Thyroid gland (tissue), 4 donors: ENCODE results near the gene CLDN17. TPM values are rescaled to one million over a fixed set of nuclear protein-coding genes. Genes with fewer than 3 reads are reported as not detected.

Experiments used
- DNase-seq, 2 donors: peaks; one replicate each; pipeline ENCODE4 v3.0.0-alpha.2; 2019
- H3K27ac ChIP-seq, 3 donors: fragments of 200-600 bp; sonication (generic); 1 replicate in 2 of 3; 2 replicates in 1 of 3; pipeline ENCODE4 v1.5.1; 2016 to 2019; ENCODE audit warnings: mild to moderate bottlenecking in 1 of 3, moderate library complexity in 1 of 3
- H3K27me3 ChIP-seq: fragments of 200-600 bp; sonication (generic); one replicate; pipeline ENCODE4 v1.5.1; 2019
- H3K36me3 ChIP-seq, 2 donors: fragments of 200-600 bp; sonication (generic); one replicate each; pipeline ENCODE4 v1.5.1; 2016 to 2019
- H3K4me1 ChIP-seq, 2 donors: fragments of 200-600 bp; sonication (generic); one replicate each; pipeline ENCODE4 v1.5.1; 2017 to 2019
- H3K4me3 ChIP-seq, 3 donors: fragments of 200-600 bp; sonication (generic); replicated peaks in 1 of 3; 1 replicate in 2 of 3; 2 replicates in 1 of 3; pipeline ENCODE4 v1.5.1; 2016; ENCODE audit warnings: mild to moderate bottlenecking in 1 of 3
- H3K9me3 ChIP-seq: fragments of 200-600 bp; sonication (generic); one replicate; pipeline ENCODE4 v1.5.1; 2017
- POLR2A ChIP-seq, 2 donors: fragments of 450-650 bp; IDR thresholded peaks; one replicate each; pipeline ENCODE4 v1.6.1; 2017; ENCODE audit warnings: antibody characterized with exemption in 2 of 2, mild to moderate bottlenecking in 2 of 2, moderate library complexity in 1 of 2
- WGBS, 2 donors: methylation state at CpG; one replicate each; pipeline ENCODE4 v1.1.5; 2017; 5-methylcytosine and 5-hydroxymethylcytosine counted together
- intact Hi-C: fragments of 100-400 bp; cut with DNase I; formaldehyde crosslinking; loops from one replicate; pipeline ENCODE4 v1.15.1; 2023
- total RNA-seq, 4 donors: library from RNA; depleted of rRNA; stranded (reverse); fragments of >200 nt; gene quantifications; one replicate each; pipeline ENCODE4 v1.2.3, GENCODE V29; 2016
- TF ChIP-seq, protein P1 (sequence below), 6 experiments: fragments of 200-600 bp in 3 of 6; fragments of 450-650 bp in 3 of 6; sonication (generic) in 3 of 6; IDR thresholded peaks; one replicate each; pipeline ENCODE4 v1.5.1; 2016 to 2019; ENCODE audit warnings: antibody characterized with exemption in 6 of 6, mild to moderate bottlenecking in 2 of 6, inconsistent platforms in 1 of 6, moderate library complexity in 1 of 6

Gene CLDN17
- total RNA-seq, 4 donors from 2014 or later, result not detected

DNA sequence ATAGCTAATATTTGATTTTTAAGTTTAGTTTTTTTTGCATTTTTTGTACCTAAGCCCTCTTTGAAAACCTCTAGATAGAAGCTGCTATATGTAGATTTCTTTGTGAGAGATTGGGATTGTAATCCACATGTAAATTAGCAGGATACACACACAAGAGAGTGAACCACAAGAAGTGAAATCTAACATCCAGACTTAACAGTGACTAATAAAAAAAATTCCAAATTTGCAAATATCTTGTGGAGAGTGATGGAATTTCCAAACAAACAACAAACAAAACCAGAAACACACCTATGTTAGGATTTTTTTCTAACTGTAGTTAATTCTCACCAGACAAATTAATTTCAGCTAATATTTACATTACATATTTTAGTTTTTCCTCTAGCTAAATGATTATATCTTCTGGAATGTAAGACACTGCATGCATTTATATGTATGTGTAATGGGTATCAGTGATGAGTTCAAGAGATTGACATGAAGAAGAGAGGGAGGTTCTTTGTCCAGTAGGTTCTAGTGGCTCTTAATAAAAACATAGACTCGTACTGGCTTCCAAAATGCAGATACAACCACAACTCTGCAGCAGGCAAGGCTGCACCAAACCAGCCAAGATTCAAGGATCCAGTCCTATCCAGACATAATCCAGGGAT lies 12.8 kb downstream of the CLDN17 start:
- intact Hi-C loops, result no loop called here
- no peaks in the 10 kb centered on the region for H3K27me3 ChIP-seq
- H3K4me1 ChIP-seq, result no peaks in the 10 kb centered on the region
- H3K9me3 ChIP-seq, result no peaks in the 10 kb centered on the region
- TF ChIP-seq, protein P1, sequence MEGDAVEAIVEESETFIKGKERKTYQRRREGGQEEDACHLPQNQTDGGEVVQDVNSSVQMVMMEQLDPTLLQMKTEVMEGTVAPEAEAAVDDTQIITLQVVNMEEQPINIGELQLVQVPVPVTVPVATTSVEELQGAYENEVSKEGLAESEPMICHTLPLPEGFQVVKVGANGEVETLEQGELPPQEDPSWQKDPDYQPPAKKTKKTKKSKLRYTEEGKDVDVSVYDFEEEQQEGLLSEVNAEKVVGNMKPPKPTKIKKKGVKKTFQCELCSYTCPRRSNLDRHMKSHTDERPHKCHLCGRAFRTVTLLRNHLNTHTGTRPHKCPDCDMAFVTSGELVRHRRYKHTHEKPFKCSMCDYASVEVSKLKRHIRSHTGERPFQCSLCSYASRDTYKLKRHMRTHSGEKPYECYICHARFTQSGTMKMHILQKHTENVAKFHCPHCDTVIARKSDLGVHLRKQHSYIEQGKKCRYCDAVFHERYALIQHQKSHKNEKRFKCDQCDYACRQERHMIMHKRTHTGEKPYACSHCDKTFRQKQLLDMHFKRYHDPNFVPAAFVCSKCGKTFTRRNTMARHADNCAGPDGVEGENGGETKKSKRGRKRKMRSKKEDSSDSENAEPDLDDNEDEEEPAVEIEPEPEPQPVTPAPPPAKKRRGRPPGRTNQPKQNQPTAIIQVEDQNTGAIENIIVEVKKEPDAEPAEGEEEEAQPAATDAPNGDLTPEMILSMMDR (IDR thresholded peaks at IDR 0.05), result no peak
- no peak for TF ChIP-seq POLR2A (IDR thresholded peaks at IDR 0.05)
- no peak overlapping the region for H3K4me3 ChIP-seq
- 27 to 31% methylated on average over 1 of the region's 1 CpG for WGBS, 2 donors
- no peaks in the 10 kb centered on the region for H3K36me3 ChIP-seq
- H3K27ac ChIP-seq, result no peak overlapping the region
- no peak for DNase-seq

DNA sequence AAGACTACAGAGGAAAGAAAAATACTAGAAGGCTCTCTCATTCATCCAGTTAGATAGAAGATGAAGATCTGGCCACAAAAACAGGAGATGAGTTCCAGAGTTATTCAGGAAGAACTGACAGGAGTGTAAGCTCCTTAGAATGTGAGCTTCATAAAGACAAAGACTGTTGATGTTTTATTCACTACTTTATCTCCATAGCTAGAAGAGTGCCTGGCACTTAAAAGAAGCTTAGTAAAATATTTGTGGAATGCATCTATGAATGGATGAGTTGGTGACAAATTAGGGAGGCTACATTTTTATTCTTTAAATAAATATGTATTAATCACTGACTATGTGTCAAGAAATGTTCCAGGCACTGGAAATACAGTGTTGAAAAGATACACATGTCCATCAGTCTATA lies 13.8 kb downstream of the CLDN17 start:
- Histone ChIP-seq H3K27ac (no peak overlapping the region), H3K36me3 (no peaks in the 10 kb centered on the region), H3K4me3 (no peak overlapping the region), H3K9me3 (no peaks in the 10 kb centered on the region), H3K27me3 (no peaks in the 10 kb centered on the region), H3K4me1 (no peaks in the 10 kb centered on the region)
- DNase-seq, result no peak
- TF ChIP-seq, protein P1 (IDR thresholded peaks at IDR 0.05), result no peak
- TF ChIP-seq POLR2A (IDR thresholded peaks at IDR 0.05), result no peak
- intact Hi-C loops, result no loop called here

DNA sequence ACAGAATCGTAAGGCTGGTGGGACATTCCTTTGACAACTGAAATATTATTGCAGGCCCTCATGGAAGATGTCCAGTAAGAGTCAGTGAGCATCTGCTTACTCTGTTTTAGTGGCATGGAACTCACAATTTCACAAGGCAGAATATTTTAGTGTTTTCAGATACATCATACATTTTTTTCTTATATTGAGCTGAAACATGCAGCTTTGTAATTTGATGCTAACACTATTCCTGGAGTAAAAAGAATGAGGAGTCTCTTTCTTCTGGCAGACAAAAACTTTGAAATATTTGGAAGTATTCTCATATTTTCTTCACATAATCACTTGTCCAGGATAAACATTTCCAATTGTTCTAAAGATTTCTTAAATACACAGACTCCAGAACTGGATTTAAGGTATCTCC lies 17.7 kb downstream of the CLDN17 start:
- H3K9me3 ChIP-seq, result no peaks in the 10 kb centered on the region
- TF ChIP-seq, protein P1 (IDR thresholded peaks at IDR 0.05), result no peak
- TF ChIP-seq POLR2A (IDR thresholded peaks at IDR 0.05), result no peak
- no peak overlapping the region for H3K4me3 ChIP-seq
- DNase-seq, result no peak
- H3K27ac ChIP-seq, result no peak overlapping the region
- no peaks in the 10 kb centered on the region for H3K4me1 ChIP-seq
- intact Hi-C loops, result no loop called here
- no peaks in the 10 kb centered on the region for H3K36me3 ChIP-seq
- 71 to 82% methylated on average over 1 of the region's 1 CpG for WGBS, 2 donors
- no peaks in the 10 kb centered on the region for H3K27me3 ChIP-seq

DNA sequence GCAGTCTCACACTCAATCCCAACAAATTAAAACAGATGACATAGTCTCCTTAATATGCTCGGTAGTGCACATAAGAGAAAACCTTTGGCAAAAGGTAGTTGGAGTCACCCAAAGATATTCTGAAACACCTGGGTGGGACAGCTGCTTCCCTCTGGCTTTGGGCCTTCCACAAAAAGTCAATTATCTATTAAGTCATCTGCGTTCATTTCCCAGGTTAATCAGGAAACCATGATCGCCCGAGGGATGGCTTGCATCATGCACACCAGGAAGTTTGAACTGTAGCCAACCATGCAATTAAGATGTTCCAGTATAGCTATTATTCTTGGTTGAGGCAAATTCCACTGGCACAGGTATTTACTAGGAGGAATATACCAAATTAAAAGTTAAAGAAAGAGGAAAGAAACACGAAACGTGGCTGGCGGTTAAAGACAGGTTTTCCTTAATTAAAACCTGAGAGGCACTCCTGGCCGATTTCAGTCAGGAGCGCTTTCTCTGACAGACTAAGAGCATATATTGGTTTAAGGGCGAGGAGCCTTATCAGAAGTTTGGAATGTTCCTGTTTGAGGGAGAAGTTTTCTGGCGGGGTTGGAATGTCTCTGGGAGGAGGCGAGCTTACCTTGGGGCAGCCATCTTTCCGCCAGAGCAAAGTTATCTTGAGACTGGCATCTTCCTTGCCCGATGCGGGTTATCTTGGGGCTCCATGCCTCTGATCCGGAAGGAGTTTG lies 19.9 kb downstream of the CLDN17 start:
- H3K9me3 ChIP-seq, result no peaks in the 10 kb centered on the region
- no peak for DNase-seq
- H3K27ac ChIP-seq, result no peak overlapping the region
- no peaks in the 10 kb centered on the region for H3K27me3 ChIP-seq
- H3K4me3 ChIP-seq, result no peak overlapping the region
- no peak for TF ChIP-seq POLR2A (IDR thresholded peaks at IDR 0.05)
- TF ChIP-seq, protein P1 (IDR thresholded peaks at IDR 0.05), result no peak
- no peaks in the 10 kb centered on the region for H3K36me3 ChIP-seq
- WGBS, 2 donors, result 87 to 88% methylated on average over 16 of the region's 16 CpGs
- intact Hi-C loops, result no loop called here
- H3K4me1 ChIP-seq, result no peaks in the 10 kb centered on the region

DNA sequence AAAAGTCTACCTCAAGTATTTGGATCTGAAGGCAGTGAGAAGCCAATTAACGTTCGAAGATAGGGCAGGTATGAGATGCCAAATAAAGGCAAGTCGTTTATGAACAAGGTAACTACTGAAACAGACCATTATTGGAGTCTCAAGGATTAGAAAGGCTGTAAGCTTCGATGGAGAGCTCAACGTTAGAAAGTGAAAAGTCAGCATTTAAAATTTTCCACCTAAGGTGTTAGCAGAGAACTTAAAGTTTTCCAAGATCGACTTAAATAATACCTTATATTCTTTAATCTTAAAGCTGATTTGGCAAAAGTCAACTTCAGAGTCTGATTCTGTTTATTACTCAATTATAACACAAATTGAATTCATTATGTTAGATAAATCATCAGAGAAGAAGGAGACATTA lies 28.1 kb downstream of the CLDN17 start:
- no peak overlapping the region for H3K27ac ChIP-seq
- H3K4me1 ChIP-seq, result no peaks in the 10 kb centered on the region
- TF ChIP-seq, protein P1 (IDR thresholded peaks at IDR 0.05), result no peak
- no peak for TF ChIP-seq POLR2A (IDR thresholded peaks at IDR 0.05)
- no peak overlapping the region for H3K4me3 ChIP-seq
- DNase-seq, result no peak
- H3K27me3 ChIP-seq, result no peaks in the 10 kb centered on the region
- intact Hi-C loops, result no loop called here
- WGBS, 2 donors, result 81 to 84% methylated on average over 6 of the region's 6 CpGs
- no peaks in the 10 kb centered on the region for H3K36me3 ChIP-seq
- no peaks in the 10 kb centered on the region for H3K9me3 ChIP-seq
